Ramos (cell line): ENCODE data around the gene SERINC2.

Experiments
- in situ Hi-C: fragments of 300-500 bp; cut with MboI; formaldehyde crosslinking; loops from one replicate; pipeline ENCODE4 v1.14.3; 2022; ENCODE audit warnings: low sequenced_read_pairs; ENCODE audit not compliant: unreplicated experiment

SERINC2 gene

GRCh38 chr1:31412205-31412604 is 808 bp upstream of the SERINC2 start:
- in situ Hi-C loops = no loop called here

- in situ Hi-C loops = no loop called here
These were observed 490 bp downstream of the SERINC2 start for GRCh38 chr1:31413405-31414001.

GRCh38 chr1:31414980-31415370 is 2.0 kb downstream of the SERINC2 start:
- in situ Hi-C loops = no loop called here

- in situ Hi-C loops = no loop called here
These were observed 2.6 kb downstream of the SERINC2 start for GRCh38 chr1:31415658-31416057.

- in situ Hi-C loops = no loop called here
These were observed 3.2 kb downstream of the SERINC2 start for GRCh38 chr1:31416101-31416736.

- in situ Hi-C loops = no loop called here
These were observed 4.1 kb downstream of the SERINC2 start for GRCh38 chr1:31417148-31417547.

- in situ Hi-C loops = no loop called here
These were observed 5.8 kb downstream of the SERINC2 start for GRCh38 chr1:31418626-31419323.

- in situ Hi-C loops = loop anchor here (5.0 kb wide), 1 partner anchor 233 kb away; no protein-coding TSS in a partner anchor
These were observed 7.7 kb downstream of the SERINC2 start for GRCh38 chr1:31420716-31421115.

- in situ Hi-C loops = loop anchor here (5.0 kb wide), 1 partner anchor 234 kb away; no protein-coding TSS in a partner anchor
These were observed 8.5 kb downstream of the SERINC2 start for GRCh38 chr1:31421371-31422040.

- in situ Hi-C loops = loop anchor here (5.0 kb wide), 1 partner anchor 235 kb away; no protein-coding TSS in a partner anchor
These were observed 9.7 kb downstream of the SERINC2 start for GRCh38 chr1:31422505-31423319.

- in situ Hi-C loops = loop anchor here (5.0 kb wide), 1 partner anchor 236 kb away; no protein-coding TSS in a partner anchor
These were observed 10.5 kb downstream of the SERINC2 start for GRCh38 chr1:31423418-31423947.

- in situ Hi-C loops = loop anchor here (5.0 kb wide), 1 partner anchor 237 kb away; no protein-coding TSS in a partner anchor
These were observed 11.6 kb downstream of the SERINC2 start for GRCh38 chr1:31424568-31424967.

GRCh38 chr1:31425301-31426081 is 12.5 kb downstream of the SERINC2 start:
- in situ Hi-C loops = no loop called here

- in situ Hi-C loops = no loop called here
These were observed 13.4 kb downstream of the SERINC2 start for GRCh38 chr1:31426249-31426922.

GRCh38 chr1:31427322-31427721 is 14.3 kb downstream of the SERINC2 start:
- in situ Hi-C loops = no loop called here

- in situ Hi-C loops = no loop called here
These were observed 15.6 kb downstream of the SERINC2 start for GRCh38 chr1:31428436-31429221.

GRCh38 chr1:31429583-31429982 is 16.6 kb downstream of the SERINC2 start:
- in situ Hi-C loops = no loop called here
